GM21381 (cell line): ENCODE data around the gene HINT1.
A peak's percentile ranks its signal among the peaks of the same experiment; 100 is the strongest.
"Not testable (repeated sequence)": the region's sequence is repeated elsewhere in the genome, so short reads cannot be mapped to it uniquely, and the experiment has no call there.

Source experiments
- ATAC-seq: cut with Tn5 transposase; IDR thresholded peaks from one replicate; pipeline ENCODE4 v1.9.1; 2021; ENCODE audit warnings: mild to moderate bottlenecking, moderate library complexity; ENCODE audit not compliant: unreplicated experiment

HINT1 gene

DNA sequence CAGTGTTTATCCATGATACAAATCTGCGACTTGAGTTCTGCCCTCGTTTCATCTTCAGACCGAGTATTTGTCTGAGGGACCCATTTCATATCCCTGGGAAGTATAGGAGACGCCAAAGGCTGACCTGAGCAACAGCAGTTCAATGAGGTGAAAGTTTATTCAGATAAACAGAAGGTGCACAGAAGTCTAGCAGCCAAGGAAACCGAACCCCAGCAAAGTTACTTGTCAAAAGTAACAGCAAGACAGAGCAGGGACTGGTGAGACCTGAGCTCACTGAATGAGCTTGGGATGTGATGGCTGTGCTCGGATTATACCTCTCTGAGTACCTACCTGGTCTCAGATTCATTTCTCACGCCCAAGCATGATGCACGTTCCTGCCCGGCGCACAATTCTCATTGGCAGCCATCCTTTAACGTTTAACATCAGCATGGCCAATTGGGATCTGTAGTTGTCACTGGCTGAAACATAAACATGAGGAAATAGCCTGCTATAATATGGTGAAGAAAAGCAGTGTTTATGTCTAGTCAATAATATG, 6.3 kb upstream of the HINT1 start:
- ATAC-seq: no peak

DNA sequence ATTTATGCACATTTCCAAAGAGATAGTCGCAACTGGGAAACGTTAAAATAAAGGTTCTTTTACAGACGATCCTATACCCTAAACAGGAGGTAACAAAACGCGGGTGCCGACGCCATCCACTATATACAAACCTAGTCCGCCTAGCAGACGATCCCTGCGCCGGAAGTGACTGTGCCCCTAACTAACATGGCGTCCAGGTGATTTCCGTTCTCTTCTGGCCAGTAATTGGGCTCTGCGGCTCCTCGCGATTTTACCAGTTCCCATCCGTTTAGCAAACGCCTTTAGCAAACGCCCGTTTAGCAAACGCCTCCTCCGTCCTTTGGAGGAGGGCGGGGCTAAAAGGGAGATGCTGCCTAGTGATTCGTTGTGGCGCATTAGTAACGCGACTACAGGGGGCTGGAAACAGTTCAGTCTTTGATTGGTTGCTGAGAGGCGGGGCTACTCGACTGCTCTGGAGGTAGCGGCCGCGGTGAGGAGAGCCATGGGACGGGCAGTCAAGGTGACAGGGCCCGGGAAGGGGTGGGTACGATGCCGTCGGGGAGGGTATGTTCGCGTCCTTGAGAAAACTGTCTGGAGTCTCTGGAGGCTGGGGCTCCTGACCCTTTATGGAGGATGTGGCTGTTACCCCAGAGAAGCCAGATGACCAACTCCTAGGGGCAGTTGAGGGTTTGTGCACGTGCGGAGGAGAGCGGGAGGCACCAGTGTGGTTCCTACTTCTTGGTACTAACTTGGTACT, 5.7 kb upstream of the HINT1 start, which contains the start of gene LYRM7:
Gene LYRM7 (plus strand): TSS at position 405 of the 736 bp plus-strand sequence. CDS start 77 bp downstream, at position 482.
- ATAC-seq: peak; percentile 97

- no peak for ATAC-seq
Observed at GRCh38 chr5:131169810-131170539, 4.9 kb upstream of the HINT1 start.

GRCh38 chr5:131167615-131168014, 2.6 kb upstream of the HINT1 start:
- no peak for ATAC-seq

DNA sequence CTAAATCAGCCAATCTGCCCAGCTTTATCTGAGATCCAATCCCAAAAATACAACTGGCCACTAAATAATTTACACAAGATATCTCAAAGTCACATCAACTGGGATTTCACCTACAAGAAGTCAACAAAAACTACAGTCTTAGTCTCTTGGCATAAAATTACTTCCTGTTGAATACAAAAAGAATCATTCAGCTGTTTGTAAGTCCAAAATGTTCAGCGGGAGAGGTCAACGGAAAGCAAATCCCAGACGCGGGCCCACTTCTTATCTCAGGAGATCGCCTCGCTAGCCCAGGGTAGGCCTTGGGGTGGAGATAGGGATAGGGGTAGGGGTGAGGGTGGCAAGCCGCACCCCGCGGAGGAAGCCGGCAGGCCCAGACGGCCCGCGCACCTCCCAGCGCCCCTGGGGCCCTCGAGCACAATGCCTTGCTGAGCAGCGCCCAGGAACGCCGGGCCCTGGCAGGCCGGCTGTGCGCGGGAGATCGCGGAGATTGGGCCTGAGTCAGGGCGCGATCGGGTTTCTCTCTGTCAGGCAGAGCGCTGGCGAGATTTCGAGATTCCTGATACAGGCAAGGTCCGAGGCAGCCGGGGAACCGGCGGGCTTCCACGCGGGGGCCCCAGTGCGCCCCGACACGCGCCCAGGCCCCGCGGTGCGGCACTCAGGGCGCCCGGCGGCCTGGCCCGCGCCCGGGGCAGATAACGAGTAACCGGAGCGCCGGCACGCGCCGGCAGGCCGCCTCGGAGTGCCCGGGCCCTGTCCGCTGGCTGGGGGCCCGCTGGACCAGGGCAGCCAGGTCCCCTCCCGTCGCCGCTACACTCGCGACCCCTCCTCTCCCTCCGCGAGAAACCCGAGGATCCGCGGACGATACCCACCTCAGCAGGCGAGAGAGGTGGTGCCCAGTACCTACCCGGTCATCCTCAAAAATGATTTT, 601 bp downstream of the HINT1 start:
- ATAC-seq: peak; percentile 67

DNA sequence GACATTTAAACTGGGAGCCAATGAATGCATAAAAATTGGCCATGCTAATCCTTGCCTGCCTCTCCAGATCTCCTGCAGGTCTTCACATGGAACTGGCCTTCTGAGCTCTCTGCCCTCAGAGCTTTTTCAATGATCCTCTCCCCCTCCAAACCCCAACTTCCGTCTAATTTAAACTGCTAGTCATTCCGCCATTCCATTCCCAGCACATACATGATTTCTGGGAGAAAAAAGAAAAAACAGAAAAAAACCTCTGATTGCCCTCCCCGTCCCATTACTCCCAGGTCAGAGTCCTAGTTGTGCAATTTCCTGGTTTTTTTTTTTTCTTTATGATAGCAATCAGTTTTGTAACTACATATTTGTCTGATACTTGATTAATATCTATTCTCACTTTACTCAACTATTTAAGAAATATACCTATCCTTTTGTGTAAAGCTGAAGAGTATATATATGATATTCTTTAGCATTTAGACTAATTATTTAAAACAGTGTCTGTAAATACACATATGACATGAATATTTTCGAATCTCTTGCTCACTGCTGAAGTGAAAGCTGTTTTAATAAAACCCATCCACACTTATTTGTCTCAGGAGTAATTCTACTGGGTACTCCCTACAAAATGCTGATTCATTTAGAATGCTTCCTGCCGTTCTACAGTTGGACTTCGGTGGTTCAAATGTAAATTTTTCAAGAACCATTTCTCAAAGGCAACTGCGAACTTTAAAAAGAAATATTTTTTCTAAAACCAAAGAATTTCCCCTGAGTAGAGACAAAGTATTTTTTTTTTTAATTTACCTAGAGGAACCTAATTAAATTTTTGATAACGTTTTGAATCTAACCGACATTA, 1.6 kb downstream of the HINT1 start:
- ATAC-seq: no peak

GRCh38 chr5:131160134-131160533, 4.9 kb downstream of the HINT1 start:
- no peak for ATAC-seq

GRCh38 chr5:131156957-131157356, 8.1 kb downstream of the HINT1 start:
- ATAC-seq: no peak

- no peak for ATAC-seq
Observed at GRCh38 chr5:131156385-131156784, 8.7 kb downstream of the HINT1 start.

DNA sequence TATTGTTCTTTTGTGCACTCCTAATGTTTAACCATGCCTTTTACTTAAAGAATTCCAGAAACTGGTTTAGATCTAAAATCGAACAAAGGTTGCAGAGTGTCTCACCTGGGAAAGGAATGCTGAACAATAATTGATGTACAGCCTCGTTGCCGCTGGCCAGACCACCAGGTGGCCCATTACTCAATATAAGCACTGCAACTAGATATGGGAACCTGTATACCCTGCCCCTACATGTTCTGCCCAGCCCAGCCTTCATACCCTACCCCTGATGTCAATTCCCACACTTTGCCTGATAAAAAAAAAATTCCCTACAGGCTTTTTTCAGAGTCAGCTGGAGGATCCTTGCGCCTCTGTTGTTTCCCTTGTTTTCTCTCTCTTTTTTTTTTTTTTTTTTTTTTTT, 13.8 kb downstream of the HINT1 start:
- no peak for ATAC-seq

GRCh38 chr5:131150408-131150807, 14.6 kb downstream of the HINT1 start:
- no peak for ATAC-seq

DNA sequence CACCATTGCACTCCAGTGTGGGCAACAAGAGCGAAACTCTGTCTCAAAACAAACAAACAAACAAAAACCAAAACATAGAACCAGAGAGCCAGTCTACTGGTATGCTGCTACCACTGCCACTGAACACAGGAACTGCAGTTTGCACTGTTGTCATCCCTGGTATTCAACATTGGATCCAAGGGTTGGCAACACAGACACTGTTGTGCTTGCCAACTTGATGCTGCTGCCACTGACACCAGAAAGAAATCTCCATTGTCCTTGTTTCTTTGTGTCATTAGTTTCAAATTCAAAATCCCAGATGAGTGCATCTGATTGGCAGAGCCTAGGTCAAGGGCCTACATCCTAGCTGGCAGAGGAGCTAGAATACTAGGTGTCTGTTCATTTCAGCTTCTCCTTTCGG, 16.2 kb downstream of the HINT1 start:
- ATAC-seq: no peak

DNA sequence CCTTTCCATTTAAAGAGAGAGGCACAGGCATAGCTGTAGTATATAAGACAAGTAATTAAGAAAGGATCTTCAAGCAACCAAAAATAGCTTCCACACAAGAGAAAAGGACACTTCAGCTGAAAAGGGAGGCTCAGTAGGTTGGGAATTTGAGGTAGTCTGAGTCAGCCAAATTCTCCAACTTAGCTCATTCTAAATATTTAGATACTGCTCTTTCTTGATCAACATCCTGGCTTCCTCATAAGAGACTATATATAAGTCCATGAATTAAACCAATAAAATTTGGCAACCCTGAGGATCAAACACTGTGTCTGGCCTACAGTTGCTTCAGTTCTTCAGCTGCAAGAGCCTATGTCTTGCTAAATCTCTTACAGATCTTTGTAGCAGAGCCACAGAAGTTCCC, 17.8 kb downstream of the HINT1 start:
- no peak for ATAC-seq

DNA sequence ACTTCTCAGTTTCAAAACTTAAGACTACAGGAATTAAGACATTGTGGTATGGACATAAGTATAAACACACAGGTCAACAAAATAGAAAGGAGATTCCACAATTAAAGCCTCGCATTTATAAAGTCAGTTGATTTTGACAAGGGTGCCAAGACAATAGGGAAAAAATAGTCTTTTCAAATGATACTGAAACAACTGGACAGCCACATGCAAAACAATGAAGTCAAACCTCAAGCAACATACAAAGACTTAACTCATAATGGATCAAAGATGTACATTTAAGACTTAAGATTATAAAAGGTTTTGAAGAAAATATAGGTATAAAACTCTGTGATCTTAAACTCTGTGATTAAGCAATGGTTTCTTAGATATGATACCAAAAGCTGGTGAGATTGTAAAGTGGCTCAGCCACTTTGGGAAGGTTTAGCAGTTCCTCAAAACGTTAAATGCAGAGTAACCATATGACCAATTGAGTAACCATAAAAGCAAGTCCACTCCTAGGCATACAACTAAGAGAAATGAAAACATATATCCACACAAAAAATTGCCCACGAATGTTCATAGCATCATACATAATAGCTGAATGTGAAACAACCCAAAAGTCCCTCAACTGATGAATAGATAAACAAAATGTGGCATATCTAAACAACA, 22.0 kb downstream of the HINT1 start:
- no peak for ATAC-seq

- no peak for ATAC-seq
Observed at GRCh38 chr5:131139321-131139720, 25.7 kb downstream of the HINT1 start.

GRCh38 chr5:131138406-131138805, 26.6 kb downstream of the HINT1 start:
- ATAC-seq: not testable (repeated sequence)

DNA sequence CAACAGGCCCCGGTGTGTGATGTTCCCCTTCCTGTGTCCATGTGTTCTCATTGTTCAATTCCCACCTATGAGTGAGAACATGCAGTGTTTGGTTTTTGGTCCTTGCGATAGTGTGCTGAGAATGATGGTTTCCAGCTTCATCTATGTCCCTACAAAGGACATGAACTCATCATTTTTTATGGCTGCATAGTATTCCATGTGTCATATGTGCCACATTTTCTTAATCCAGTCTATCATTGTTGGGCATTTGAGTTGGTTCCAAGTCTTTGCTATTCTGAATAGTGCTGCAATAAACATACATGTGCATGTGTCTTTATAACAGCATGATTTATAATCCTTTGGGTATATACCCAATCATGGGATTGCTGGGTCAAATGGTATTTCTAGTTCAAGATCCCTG, 32.0 kb downstream of the HINT1 start:
- ATAC-seq: not testable (repeated sequence)

DNA sequence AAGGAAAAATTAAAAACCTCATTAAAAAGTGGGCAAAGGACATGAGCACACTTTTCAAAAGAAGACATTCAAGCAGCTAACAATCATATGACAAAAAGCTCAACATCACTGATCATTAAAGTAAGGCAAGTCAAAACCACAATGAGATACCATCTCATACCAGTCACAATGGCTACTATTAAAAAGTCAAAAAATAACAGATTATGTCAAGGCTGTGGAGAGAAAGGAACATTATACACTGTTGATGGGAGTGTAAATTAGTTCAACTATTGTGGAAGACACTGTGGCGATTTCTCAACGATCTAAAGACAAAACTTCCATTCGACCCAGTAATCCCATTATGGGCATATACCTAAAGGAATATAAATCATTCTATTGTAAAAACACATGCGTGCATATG, 35.8 kb downstream of the HINT1 start:
- no peak for ATAC-seq

- not testable (repeated sequence) for ATAC-seq
Observed at GRCh38 chr5:131127244-131127643, 37.8 kb downstream of the HINT1 start.

DNA sequence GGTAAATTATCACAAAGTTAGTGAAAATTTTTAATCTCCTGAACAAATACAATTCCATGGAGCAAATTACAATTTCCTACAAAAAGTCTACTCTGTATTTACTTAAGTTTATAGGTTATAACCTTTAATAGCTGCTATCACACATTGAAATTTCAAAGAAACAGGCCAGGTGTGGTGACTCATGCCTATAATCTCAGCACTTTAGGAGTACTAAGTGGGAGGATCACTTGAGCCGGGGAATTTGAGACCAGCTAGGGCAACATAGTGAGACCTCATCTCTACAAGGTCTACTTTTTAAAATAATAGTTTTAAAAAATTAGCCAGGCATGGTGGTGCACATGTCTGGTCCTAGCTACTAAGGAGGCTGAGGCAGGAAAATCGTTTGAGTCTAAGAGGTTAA, 50.3 kb downstream of the HINT1 start:
- no peak for ATAC-seq
